Measurements from ENCODE around the gene BCAS3. TPM values are rescaled to one million over a fixed set of nuclear protein-coding genes. Genes with fewer than 3 reads are reported as not detected.

The BCAS3 gene
- total RNA-seq, 2 experiments from 2014 or later: 20.1 to 31.8 TPM

- no peak for TF ChIP-seq CTCF (IDR thresholded peaks at IDR 0.05)
- intact Hi-C loops (cut with DNase I, micrococcal nuclease): no loop called here
- Mint-ChIP-seq H3K4me3 (no peak overlapping the region), H3K9me3 (no peaks in the 10 kb centered on the region), H3K27me3 (no peaks in the 10 kb centered on the region), H3K4me1 (ENCODE audit: low read depth) (no peaks in the 10 kb centered on the region), H3K36me3 (ENCODE audit: low read depth) (no peaks in the 10 kb centered on the region), H3K27ac (no peak overlapping the region)
- ChIA-PET CTCF (no interaction called here), POLR2A (no interaction called here)
- Histone ChIP-seq H3K4me3 (ENCODE audit: low read length) (no peak overlapping the region), H3K9me3 (ENCODE audit: control insufficient read depth in 1 of 2, insufficient read depth in 1 of 2, low read length in 2 of 2) (no peaks in the 10 kb centered on the region), H3K4me1 (ENCODE audit: insufficient read depth, low read length) (no peaks in the 10 kb centered on the region), H3K27me3 (ENCODE audit: control insufficient read depth in 1 of 2, insufficient read depth in 2 of 2, low read length in 2 of 2) (no peaks in the 10 kb centered on the region), H3K36me3 (ENCODE audit: insufficient read depth, low read length) (no peaks in the 10 kb centered on the region), H3K27ac (ENCODE audit: low read depth in 1 of 2, low read length in 2 of 2) (no peak overlapping the region)
- no peak for ATAC-seq (ENCODE audit: poor library complexity)
- DNase-seq: no peak
These were observed 632.9 kb downstream of the BCAS3 start for GRCh38 chr17:61310590-61310989.

GRCh38 chr17:61312406-61313295, 635.0 kb downstream of the BCAS3 start:
- TF ChIP-seq CTCF (IDR thresholded peaks at IDR 0.05): no peak
- Histone ChIP-seq H3K27me3 (ENCODE audit: control insufficient read depth in 1 of 2, insufficient read depth in 2 of 2, low read length in 2 of 2) (no peaks in the 10 kb centered on the region), H3K4me3 (ENCODE audit: low read length) (no peak overlapping the region), H3K4me1 (ENCODE audit: insufficient read depth, low read length) (no peaks in the 10 kb centered on the region), H3K9me3 (ENCODE audit: control insufficient read depth in 1 of 2, insufficient read depth in 1 of 2, low read length in 2 of 2) (no peaks in the 10 kb centered on the region), H3K27ac (ENCODE audit: low read depth in 1 of 2, low read length in 2 of 2) (no peak overlapping the region), H3K36me3 (ENCODE audit: insufficient read depth, low read length) (no peaks in the 10 kb centered on the region)
- Mint-ChIP-seq H3K4me3 (no peak overlapping the region), H3K4me1 (ENCODE audit: low read depth) (no peaks in the 10 kb centered on the region), H3K27ac (no peak overlapping the region), H3K9me3 (no peaks in the 10 kb centered on the region), H3K36me3 (ENCODE audit: low read depth) (no peaks in the 10 kb centered on the region), H3K27me3 (no peaks in the 10 kb centered on the region)
- ATAC-seq (ENCODE audit: poor library complexity) (no peak), DNase-seq (no peak)
- intact Hi-C loops (cut with DNase I, micrococcal nuclease): no loop called here
- ChIA-PET POLR2A (no interaction called here), CTCF (no interaction called here)

- ChIA-PET CTCF (no interaction called here), POLR2A (no interaction called here)
- H3K36me3 ChIP-seq (ENCODE audit: insufficient read depth, low read length): no peaks in the 10 kb centered on the region
- Mint-ChIP-seq H3K36me3 (ENCODE audit: low read depth) (no peaks in the 10 kb centered on the region), H3K27ac (no peak overlapping the region), H3K9me3 (no peaks in the 10 kb centered on the region), H3K4me1 (ENCODE audit: low read depth) (no peaks in the 10 kb centered on the region), H3K27me3 (no peaks in the 10 kb centered on the region), H3K4me3 (no peak overlapping the region)
- H3K4me1 ChIP-seq (ENCODE audit: insufficient read depth, low read length): no peaks in the 10 kb centered on the region
- no peak overlapping the region for H3K4me3 ChIP-seq (ENCODE audit: low read length)
- no peaks in the 10 kb centered on the region for H3K9me3 ChIP-seq (ENCODE audit: control insufficient read depth in 1 of 2, insufficient read depth in 1 of 2, low read length in 2 of 2)
- no peak for DNase-seq
- intact Hi-C loops (cut with DNase I, micrococcal nuclease): no loop called here
- TF ChIP-seq CTCF (IDR thresholded peaks at IDR 0.05): no peak
- H3K27me3 ChIP-seq (ENCODE audit: control insufficient read depth in 1 of 2, insufficient read depth in 2 of 2, low read length in 2 of 2): no peaks in the 10 kb centered on the region
- no peak overlapping the region for H3K27ac ChIP-seq (ENCODE audit: low read depth in 1 of 2, low read length in 2 of 2)
- no peak for ATAC-seq (ENCODE audit: poor library complexity)
These were observed 636.0 kb downstream of the BCAS3 start for GRCh38 chr17:61313461-61314326.
